GM23248 (cell line): Measurements from ENCODE around the gene NACA2.

Experiments used
- EZH2 ChIP-seq: fragments of 200-600 bp; sonication (generic); IDR thresholded peaks from 2 replicates; pipeline ENCODE4 v1.6.1; 2018; ENCODE audit warnings: antibody characterized with exemption, mild to moderate bottlenecking; ENCODE audit not compliant: insufficient read depth, poor library complexity, severe bottlenecking
- EZH2phosphoT487 ChIP-seq: fragments of 200-600 bp; sonication (generic); IDR thresholded peaks from 2 replicates; pipeline ENCODE4 v1.6.1; 2018; ENCODE audit warnings: antibody characterized with exemption, moderate library complexity, mild to moderate bottlenecking, low read depth; ENCODE audit not compliant: insufficient read depth

GRCh38 chr17:61599608-61600007, 8.6 kb upstream of the NACA2 start:
- TF ChIP-seq EZH2 (no peak), EZH2phosphoT487 (no peak)
